HEK293 (cell line): Measurements from ENCODE around the gene TMEM198.

Experiments used
- SALL2 ChIP-seq: fragments of 450-650 bp; formaldehyde crosslinking; IDR thresholded peaks from 2 replicates; pipeline ENCODE4 v1.5.0; 2017; ENCODE audit warnings: missing biosample characterization, mild to moderate bottlenecking, missing genetic modification characterization, borderline replicate concordance
- SP3 ChIP-seq: fragments of 450-650 bp; formaldehyde crosslinking; IDR thresholded peaks from 2 replicates; pipeline ENCODE4 v1.5.1; 2016; ENCODE audit warnings: missing biosample characterization, missing genetic modification characterization
- TCF7L2 ChIP-seq: IDR thresholded peaks from 2 replicates; pipeline ENCODE4 v1.6.1; 2011; ENCODE audit warnings: low read depth, mild to moderate bottlenecking, inconsistent platforms, low read length, moderate library complexity, borderline replicate concordance
- ZNF211 ChIP-seq: fragments of 450-650 bp; formaldehyde crosslinking; IDR thresholded peaks from 2 replicates; pipeline ENCODE4 v1.5.1; 2016; ENCODE audit warnings: low read depth, missing biosample characterization, missing genetic modification characterization
- ZNF239 ChIP-seq: fragments of 450-650 bp; formaldehyde crosslinking; IDR thresholded peaks from 2 replicates; pipeline ENCODE4 v1.5.1; 2016; ENCODE audit warnings: missing biosample characterization, missing genetic modification characterization
- TF ChIP-seq, protein P1 (sequence below): fragments of 450-650 bp; formaldehyde crosslinking; IDR thresholded peaks from 2 replicates; pipeline ENCODE4 v1.5.1; 2016; ENCODE audit warnings: missing biosample characterization, missing genetic modification characterization, borderline replicate concordance
- TF ChIP-seq, protein P2 (sequence below): fragments of 450-650 bp; formaldehyde crosslinking; IDR thresholded peaks from 2 replicates; pipeline ENCODE4 v1.5.1; 2016; ENCODE audit warnings: missing biosample characterization, missing genetic modification characterization
- TF ChIP-seq, protein P3 (sequence below): fragments of 450-650 bp; formaldehyde crosslinking; IDR thresholded peaks from 2 replicates; pipeline ENCODE4 v1.5.1; 2016; ENCODE audit warnings: missing biosample characterization, missing genetic modification characterization
- TF ChIP-seq, protein P4 (sequence below): fragments of 450-650 bp; IDR thresholded peaks from 2 replicates; pipeline ENCODE4 v1.5.1; 2018; ENCODE audit warnings: missing biosample characterization, missing genetic modification characterization
- TF ChIP-seq, protein P5 (sequence below): fragments of 450-650 bp; formaldehyde crosslinking; IDR thresholded peaks from 2 replicates; pipeline ENCODE4 v1.5.1; 2016; ENCODE audit warnings: missing biosample characterization, missing genetic modification characterization

DNA sequence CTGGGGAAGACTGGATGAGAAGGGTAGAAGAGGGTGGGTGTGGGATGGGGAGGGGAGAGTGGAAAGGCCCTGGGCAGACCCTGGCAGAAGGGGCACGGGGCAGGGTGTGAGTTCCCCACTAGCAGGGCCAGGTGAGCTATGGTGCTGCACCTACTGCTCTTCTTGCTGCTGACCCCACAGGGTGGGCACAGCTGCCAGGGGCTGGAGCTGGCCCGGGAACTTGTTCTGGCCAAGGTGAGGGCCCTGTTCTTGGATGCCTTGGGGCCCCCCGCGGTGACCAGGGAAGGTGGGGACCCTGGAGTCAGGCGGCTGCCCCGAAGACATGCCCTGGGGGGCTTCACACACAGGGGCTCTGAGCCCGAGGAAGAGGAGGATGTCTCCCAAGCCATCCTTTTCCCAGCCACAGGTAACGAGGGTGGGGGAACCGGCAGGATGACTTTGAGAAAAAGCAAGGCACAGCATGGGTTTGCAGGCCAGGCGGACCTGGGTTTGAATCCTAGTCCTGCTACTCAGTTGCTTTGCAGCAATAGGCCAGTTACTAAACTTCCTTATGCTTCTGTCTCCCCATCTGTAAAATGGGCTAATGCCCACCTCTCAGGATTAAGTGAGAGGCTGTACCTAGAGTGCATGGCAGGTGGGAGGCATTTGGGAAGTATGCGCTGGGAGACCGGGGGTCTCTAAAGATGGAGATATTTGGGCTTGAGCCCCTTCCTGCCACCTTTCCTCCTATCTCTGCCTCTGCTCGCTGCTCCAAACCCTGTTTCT is 28.6 kb downstream of the TMEM198 start, which contains the start of gene INHA:
- TF ChIP-seq, protein P1, sequence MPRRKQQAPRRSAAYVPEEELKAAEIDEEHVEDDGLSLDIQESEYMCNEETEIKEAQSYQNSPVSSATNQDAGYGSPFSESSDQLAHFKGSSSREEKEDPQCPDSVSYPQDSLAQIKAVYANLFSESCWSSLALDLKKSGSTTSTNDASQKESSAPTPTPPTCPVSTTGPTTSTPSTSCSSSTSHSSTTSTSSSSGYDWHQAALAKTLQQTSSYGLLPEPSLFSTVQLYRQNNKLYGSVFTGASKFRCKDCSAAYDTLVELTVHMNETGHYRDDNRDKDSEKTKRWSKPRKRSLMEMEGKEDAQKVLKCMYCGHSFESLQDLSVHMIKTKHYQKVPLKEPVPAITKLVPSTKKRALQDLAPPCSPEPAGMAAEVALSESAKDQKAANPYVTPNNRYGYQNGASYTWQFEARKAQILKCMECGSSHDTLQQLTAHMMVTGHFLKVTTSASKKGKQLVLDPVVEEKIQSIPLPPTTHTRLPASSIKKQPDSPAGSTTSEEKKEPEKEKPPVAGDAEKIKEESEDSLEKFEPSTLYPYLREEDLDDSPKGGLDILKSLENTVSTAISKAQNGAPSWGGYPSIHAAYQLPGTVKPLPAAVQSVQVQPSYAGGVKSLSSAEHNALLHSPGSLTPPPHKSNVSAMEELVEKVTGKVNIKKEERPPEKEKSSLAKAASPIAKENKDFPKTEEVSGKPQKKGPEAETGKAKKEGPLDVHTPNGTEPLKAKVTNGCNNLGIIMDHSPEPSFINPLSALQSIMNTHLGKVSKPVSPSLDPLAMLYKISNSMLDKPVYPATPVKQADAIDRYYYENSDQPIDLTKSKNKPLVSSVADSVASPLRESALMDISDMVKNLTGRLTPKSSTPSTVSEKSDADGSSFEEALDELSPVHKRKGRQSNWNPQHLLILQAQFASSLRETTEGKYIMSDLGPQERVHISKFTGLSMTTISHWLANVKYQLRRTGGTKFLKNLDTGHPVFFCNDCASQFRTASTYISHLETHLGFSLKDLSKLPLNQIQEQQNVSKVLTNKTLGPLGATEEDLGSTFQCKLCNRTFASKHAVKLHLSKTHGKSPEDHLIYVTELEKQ (tag by site-specific recombination) = no peak
- TF ChIP-seq, protein P2, sequence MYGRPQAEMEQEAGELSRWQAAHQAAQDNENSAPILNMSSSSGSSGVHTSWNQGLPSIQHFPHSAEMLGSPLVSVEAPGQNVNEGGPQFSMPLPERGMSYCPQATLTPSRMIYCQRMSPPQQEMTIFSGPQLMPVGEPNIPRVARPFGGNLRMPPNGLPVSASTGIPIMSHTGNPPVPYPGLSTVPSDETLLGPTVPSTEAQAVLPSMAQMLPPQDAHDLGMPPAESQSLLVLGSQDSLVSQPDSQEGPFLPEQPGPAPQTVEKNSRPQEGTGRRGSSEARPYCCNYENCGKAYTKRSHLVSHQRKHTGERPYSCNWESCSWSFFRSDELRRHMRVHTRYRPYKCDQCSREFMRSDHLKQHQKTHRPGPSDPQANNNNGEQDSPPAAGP (tag by site-specific recombination) = no peak
- TF ChIP-seq, protein P3, sequence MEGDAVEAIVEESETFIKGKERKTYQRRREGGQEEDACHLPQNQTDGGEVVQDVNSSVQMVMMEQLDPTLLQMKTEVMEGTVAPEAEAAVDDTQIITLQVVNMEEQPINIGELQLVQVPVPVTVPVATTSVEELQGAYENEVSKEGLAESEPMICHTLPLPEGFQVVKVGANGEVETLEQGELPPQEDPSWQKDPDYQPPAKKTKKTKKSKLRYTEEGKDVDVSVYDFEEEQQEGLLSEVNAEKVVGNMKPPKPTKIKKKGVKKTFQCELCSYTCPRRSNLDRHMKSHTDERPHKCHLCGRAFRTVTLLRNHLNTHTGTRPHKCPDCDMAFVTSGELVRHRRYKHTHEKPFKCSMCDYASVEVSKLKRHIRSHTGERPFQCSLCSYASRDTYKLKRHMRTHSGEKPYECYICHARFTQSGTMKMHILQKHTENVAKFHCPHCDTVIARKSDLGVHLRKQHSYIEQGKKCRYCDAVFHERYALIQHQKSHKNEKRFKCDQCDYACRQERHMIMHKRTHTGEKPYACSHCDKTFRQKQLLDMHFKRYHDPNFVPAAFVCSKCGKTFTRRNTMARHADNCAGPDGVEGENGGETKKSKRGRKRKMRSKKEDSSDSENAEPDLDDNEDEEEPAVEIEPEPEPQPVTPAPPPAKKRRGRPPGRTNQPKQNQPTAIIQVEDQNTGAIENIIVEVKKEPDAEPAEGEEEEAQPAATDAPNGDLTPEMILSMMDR = no peak
- TF ChIP-seq SP3 (tag by site-specific recombination) (no peak), TCF7L2 (no peak), ZNF239 (tag by site-specific recombination) (no peak), SALL2 (tag by site-specific recombination) (no peak), ZNF211 (tag by site-specific recombination) (no peak)
- TF ChIP-seq, protein P4, sequence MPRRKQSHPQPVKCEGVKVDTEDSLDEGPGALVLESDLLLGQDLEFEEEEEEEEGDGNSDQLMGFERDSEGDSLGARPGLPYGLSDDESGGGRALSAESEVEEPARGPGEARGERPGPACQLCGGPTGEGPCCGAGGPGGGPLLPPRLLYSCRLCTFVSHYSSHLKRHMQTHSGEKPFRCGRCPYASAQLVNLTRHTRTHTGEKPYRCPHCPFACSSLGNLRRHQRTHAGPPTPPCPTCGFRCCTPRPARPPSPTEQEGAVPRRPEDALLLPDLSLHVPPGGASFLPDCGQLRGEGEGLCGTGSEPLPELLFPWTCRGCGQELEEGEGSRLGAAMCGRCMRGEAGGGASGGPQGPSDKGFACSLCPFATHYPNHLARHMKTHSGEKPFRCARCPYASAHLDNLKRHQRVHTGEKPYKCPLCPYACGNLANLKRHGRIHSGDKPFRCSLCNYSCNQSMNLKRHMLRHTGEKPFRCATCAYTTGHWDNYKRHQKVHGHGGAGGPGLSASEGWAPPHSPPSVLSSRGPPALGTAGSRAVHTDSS (tag by site-specific recombination) = no peak
- TF ChIP-seq, protein P5, sequence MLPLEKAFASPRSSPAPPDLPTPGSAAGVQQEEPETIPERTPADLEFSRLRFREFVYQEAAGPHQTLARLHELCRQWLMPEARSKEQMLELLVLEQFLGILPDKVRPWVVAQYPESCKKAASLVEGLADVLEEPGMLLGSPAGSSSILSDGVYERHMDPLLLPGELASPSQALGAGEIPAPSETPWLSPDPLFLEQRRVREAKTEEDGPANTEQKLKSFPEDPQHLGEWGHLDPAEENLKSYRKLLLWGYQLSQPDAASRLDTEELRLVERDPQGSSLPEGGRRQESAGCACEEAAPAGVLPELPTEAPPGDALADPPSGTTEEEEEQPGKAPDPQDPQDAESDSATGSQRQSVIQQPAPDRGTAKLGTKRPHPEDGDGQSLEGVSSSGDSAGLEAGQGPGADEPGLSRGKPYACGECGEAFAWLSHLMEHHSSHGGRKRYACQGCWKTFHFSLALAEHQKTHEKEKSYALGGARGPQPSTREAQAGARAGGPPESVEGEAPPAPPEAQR (tag by site-specific recombination) = no peak
